Fibroblast of skin of right quadriceps (primary cell): Measurements from ENCODE around the gene CDC42.

ENCODE experiments used
- DNase-seq: peaks from one replicate; pipeline ENCODE4 v3.0.0-alpha.2; 2013

Gene CDC42

DNA sequence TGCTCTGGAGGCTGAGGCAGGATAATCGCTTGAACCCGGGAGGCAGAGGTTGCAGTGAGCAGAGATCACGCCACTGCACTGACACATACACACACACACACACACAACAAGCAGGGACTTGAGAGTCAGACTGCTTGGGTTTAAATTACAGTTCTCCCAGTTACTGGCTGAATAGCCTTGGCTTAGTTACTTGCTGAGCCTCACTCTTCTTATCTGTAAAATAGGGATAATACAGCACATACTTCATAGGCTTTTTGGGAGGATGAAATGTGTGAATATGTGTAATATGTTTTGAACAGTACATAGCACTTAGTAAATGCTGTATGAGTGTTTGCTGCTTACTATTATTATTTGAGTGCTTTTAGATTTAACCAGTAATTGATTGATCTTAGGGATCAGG is 23.8 kb downstream of the CDC42 start:
- DNase-seq: no peak

DNA sequence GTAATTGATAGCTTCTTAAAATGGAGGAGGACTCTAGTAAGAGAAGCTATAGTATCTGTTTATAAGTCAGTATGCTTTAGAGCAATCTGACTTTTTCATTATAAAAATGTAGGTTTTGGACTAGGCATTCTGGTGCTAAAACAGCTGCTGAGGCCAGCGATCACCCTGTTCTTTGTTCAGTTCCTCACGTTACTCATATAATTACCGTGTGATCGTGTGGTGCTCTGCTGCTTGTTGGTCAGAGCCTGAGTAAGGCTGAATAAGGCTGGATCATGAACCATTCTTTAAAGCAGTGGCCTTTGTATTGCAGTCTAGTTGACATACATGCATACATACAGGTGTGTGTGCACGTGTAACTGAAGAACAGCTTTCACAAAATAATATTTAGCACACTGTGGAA is 25.2 kb downstream of the CDC42 start:
- DNase-seq: no peak

DNA sequence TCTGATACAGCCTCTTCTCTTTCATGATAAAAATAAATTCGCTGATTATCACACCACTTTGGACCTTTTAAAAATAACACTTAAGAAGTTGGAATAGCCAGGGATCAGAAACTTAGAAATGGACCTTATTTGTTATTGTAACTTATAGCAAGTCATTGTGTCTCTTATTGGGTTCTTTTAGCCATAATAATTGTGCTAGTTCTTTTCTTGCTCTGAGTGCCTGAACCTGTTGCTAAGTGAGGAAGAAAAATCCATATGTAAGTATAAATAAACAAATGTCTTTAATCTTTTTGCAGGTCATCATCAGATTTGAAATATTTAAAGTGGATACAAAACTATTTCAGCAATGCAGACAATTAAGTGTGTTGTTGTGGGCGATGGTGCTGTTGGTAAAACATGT is 25.6 kb downstream of the CDC42 start:
- no peak for DNase-seq

DNA sequence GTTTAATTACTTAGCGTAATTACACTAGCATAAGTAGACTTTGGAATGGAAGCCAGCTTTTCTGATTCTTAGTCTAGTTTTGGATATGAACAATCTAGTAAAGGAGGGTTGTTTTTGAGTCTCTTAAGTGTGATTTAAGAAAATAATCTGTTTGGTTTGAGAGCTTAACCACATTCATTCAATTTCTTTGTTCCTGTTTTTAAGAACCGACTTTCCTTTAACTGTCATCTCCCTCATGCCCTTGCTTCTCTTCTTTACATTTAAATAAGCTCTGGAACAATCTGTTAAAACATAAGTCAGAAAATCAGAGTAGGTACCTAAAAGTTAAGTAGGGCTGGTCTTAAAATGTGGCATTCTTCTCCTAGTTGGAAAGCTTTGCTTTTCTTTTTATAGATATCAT is 27.7 kb downstream of the CDC42 start:
- no peak for DNase-seq

DNA sequence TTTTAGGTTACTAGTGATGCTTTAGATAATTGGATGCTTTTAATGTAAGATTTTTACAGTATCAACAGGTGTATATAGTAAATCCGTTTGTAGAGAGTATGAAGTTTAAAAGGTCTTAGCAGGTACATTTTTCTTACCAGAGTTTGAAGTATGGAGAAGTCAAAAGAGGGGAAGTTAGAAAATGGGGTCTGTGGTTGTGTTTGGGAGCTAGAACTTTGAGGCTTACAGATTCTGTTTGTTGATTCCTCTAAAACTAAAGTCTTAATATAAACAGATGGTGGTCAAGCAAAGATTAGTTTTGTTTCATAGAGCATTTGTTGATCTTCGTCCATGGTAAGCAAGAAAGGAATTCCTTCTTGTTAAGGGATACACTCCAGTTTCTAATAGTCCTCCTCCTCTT is 35.8 kb downstream of the CDC42 start:
- DNase-seq: no peak

DNA sequence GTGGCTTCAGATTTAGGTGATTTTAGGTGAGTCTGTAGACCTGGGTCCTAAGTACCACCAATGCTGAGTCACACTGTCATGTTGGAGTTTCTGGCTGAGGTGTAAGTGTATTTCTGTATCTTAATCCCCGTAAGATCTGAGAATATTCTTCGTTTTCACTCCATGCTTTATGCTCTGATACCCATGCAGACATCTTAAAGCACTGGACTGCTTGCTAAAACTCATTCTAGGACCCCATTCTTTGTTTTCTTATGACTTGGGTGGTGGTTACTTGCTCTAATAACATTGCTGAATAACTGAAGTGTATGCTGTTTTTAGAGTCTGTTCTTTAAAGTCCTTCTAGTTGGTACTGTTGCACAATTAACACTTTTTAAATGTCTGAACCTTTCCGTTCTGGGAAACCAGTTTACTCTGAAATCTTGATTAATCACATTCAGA is 36.6 kb downstream of the CDC42 start:
- no peak for DNase-seq

DNA sequence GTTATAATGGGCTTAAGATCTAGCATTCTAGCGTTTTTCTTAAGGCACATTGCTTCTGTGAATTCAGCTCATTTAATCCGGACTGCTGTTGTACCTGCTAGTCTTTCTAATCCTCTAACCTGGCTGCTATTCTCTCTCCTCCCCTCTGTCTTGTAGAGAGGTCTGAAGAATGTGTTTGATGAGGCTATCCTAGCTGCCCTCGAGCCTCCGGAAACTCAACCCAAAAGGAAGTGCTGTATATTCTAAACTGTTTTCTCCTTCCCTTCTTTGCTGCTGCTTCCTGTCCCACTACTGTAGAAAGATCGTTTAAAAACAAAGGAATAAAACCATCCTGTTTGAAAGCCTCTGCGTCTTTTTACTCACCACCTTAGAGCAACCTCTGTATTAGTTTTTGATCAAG is 37.3 kb downstream of the CDC42 start:
- no peak for DNase-seq

DNA sequence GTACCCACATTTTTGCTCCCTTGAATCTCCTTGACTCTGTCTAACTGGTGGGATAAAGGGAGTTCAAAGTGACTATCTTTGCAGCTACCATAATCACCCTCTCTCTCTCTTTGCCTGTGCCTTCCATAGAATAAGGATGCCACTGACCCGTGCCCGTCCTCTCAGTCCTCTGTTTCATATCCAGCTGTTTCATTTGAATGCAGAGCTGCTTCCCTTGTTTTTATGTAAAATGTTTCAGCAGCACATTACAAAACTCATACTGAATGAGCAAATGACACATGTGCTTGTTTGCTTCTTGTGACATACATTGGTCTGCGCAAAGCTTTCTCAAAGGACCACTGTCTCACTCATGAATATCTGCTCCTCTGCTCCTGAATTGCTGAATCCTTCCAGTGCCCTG is 38.4 kb downstream of the CDC42 start:
- DNase-seq: no peak

DNA sequence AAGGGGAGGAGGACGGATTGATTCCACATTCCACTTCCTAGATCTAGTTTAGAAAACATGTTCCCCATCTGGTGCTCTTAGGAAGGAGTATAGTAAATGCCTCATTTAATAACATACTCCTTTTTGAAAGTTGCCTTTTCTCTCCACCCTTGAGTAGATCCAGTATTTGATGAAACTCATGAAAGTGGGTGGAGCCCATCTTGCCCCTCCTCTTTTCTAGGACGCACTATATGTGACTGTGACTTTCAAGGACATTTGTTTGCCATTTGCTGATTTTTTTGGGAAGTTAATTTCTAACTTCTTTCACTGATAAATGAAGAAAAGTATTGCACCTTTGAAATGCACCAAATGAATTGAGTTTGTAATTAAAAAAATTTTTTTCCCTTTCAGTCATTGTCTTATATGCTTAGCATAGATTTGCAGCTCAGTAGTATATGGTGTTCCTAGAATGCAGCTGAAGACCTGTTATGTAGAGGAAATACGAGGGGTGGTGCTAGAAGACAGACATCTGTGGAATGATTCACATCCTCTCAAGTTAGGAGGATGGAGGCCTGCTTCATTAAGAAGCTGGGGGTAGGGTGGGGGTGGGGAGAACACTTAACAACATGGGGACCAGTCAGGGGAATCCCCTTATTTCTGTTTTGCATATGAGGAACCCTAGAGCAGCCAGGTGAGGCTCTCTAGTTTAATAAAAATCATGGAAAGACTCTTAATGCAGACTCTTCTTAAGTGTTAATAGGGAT is 39.7 kb downstream of the CDC42 start:
- DNase-seq: peak; percentile 69

DNA sequence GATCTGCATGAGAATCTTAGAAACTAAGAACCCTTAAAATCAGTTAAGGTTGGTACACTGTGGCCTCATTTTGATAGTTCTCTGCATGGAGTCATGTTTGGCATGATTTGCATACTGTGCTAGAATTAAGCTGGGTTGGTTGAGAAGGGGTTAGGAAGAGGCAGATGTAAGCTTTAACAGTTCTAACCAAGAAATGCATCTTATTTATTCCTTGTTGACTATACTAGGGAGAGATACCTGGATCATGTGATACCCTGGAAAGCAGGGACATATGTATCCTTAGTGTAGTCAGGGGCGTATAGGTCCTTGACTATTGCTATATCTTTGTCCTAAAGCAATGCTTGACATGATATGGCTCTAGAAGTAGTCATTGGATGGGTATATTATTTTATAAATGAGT is 41.0 kb downstream of the CDC42 start:
- DNase-seq: no peak

DNA sequence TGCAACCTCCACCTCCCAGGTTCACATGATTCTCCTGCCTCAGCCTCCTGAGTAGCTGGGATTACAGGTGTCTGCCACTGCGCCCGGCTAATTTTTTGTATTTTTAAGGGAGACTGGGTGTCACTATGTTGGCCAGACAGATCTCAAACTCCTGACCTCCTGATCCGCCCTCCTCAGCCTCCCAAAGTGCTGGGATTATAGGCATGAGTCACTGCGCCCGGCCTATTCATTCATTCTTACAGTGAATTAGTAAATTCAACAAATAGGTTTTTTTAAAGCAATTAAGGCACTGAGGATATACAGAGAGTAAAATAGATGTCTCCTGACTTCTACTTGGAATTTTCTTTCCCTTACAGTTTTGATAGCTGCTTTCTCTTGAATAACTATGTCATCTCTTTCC is 43.5 kb downstream of the CDC42 start:
- DNase-seq: no peak

DNA sequence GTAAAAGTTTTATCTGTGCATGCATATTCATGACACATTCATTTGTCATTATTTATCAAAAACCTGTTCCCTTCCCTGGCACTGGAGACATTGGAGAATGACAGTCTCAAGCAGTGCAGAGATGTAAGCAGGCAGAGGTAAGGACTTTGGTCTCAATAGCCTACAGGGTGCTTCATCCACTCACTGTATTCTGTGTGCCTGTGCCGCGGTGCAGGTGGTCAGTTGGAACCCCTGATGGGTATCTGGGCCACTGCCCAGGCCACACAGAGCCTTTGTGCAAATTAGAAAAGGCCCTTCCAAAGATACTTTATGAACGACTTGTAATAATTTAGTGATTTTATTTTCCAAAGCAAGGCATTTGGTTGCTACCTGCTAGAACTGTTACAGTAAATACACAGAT is 44.0 kb downstream of the CDC42 start:
- DNase-seq: no peak

DNA sequence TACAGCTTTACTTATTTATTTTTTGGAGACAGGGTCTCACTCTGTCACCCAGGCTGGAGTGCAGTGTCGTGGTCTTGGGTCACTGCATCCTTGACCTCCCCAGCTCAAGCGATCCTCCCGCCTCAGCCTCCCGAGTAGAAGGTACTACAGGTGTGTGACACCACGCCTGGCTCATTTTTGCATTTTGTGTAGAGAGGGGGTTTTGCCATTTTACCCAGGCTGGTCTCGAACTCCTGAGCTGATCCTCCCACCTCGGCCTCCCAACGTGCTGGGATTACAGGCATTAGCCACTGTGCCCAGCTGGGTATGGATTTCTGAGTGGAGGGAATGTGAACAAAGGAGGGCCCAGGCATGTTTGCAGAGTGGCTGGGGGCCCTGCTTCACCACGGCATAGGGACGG is 46.2 kb downstream of the CDC42 start:
- no peak for DNase-seq

DNA sequence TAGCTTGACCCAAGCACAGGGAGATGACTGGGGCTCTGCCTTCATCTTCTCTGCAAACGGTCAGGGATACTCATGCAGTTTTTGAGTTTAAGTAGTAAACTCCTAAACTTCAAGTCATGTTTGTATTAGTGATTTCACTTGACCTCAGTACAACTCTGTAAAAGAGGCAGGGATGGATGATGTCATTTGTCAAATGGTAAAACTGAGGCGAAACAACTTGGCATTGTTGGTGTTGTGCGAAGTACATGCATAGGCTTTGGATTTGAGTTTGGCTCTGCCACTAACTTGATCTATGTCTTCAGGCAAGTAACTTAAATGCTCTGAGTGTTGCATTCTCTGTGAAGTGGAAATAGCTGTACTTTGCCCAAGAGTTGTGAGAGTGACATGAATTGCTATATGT is 47.7 kb downstream of the CDC42 start:
- no peak for DNase-seq

DNA sequence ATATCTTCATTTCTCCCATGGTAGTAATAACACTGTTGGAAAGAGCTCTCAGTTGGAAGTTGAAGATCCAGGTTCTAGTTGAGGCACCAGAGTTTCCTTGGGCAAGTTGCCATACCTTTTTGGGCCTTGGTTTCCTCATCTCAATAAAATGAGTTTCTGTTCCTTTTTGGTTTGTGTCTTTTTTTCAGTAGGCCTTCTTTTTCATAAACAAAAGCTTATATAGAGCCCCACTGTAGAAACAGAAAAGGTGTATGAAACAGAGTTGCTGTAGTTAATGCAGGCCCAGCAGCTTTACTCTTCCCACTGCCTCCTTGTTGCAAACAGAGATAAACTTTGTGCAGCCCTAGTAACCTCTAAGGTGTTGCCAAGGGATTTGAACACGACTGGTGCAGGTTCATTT is 48.7 kb downstream of the CDC42 start:
- DNase-seq: no peak

DNA sequence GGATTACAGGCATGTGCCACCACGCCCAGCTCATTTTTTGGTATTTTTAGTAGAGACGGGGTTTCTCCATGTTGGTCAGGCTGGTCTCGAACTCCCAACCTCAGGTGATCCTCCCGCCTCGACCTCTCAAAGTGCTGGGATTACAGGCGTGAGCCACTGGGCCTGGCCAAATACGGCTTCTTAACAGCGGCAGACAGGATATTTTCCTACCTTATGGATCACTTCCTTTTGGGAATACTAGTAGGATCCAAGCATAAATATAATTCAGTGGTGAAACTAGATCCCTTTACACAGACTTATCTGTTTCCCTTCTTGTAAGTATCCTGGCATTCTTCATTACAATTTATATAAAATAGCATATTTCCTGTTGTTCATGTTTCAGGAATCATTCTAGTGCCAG is 49.5 kb downstream of the CDC42 start:
- no peak for DNase-seq

DNA sequence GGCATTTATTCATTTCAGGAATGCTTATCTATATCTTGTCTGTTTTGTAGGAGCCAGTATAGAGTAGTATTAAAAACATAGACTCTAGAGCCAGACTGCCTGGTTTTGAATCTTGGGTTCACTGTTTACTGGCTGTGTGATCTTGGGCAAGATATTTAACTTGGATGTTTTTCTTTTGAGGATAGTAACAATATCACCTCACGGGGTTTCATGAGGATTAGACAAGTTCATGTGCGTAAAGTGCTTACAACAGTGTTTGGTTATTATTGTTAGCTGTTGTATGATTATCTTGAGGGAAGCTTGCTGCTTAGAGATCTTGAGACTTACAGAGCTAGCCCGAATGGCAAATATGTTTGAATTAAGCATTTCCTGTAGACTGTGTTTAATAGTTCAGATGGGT is 50.2 kb downstream of the CDC42 start:
- DNase-seq: no peak

DNA sequence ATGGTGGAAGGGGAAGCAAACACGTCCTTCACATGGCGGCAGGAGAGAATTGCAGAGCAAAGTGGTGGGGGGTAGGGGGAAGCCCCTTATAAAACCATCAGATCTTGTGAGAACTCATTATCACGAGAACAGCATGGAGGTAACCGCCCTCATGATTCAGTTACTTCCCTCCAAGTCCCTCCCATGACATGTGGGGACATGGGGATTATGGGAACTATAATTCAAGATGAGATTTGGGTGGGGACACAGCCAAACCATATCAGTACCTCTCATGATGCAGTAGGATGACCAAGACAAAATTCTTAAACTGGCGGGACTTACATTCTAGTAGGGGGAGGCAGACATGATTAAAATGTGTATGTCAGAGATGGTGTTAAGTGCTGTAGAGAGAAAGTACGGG is 51.6 kb downstream of the CDC42 start:
- no peak for DNase-seq

DNA sequence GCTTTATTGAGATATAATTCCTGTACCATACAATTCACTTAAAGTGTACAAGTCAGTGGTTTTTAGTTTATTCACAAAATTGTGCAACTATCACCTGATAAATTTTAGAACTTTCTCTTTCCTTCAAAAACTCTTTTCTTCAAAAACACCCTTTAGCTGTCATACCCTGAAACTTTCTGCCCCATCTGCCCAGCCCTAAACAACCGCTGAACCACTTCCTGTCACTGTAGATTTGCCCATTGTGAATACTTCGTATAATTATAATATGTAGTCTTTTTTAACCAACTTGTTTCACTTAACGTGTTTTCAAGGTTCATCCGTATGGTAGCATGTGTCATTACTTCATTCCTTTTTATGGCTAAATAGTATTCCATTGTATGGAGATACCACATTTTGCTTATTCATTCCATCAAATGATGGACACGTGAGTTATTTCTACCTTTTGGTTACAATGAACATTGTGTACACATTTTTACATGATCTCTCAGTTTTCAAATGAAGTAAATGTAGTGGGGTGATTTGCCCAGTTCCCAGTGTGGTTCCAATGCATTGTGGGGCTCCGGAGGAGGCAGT is 52.4 kb downstream of the CDC42 start:
- DNase-seq: no peak

DNA sequence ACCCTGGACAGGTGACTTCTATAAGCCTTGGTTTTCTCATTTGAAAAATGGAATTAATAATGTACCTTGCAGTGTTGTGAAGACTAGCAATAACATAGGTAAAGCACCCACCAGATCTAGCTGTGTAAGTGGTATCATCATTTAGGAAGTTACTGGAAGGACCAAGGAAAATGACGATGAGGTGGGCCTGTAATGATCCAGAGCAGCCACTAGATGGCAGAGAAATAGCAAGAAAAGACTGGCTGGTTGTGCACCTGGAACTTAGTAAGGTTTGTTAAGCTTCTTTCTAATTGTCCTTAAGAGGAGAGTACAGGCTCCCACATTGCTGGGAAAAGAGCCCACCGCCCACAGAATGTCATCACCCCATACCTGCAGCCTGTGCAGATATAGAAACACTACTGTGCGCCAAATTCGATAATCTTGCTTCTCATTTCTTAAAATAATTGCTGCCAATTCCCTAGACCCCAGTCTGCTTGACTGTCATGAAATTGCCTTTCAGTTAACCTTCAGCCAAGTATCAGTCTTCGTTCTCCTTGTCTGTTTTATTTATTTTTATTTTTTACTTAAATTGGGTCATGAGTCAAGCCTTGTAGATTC is 53.2 kb downstream of the CDC42 start:
- DNase-seq: peak; percentile 57

DNA sequence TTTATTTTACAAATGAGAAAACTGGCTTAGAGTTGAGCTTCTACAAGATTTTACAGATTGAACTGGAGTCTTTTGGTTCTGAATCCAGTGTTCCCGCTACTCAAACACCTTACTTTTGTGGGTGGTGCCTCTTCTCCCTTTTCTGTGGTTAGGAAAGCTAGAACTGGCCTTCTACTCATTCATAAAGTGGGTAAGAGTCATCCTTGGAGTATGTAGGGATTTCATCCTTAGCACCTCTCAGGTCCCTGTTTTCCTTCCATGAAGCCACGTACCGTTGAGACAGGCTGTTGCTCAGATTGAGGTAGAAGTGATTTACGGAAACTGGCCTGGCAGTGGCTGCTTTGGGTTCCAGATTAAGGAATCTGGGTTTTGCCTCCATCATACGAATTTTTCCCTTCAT is 54.6 kb downstream of the CDC42 start:
- DNase-seq: peak; percentile 25

DNA sequence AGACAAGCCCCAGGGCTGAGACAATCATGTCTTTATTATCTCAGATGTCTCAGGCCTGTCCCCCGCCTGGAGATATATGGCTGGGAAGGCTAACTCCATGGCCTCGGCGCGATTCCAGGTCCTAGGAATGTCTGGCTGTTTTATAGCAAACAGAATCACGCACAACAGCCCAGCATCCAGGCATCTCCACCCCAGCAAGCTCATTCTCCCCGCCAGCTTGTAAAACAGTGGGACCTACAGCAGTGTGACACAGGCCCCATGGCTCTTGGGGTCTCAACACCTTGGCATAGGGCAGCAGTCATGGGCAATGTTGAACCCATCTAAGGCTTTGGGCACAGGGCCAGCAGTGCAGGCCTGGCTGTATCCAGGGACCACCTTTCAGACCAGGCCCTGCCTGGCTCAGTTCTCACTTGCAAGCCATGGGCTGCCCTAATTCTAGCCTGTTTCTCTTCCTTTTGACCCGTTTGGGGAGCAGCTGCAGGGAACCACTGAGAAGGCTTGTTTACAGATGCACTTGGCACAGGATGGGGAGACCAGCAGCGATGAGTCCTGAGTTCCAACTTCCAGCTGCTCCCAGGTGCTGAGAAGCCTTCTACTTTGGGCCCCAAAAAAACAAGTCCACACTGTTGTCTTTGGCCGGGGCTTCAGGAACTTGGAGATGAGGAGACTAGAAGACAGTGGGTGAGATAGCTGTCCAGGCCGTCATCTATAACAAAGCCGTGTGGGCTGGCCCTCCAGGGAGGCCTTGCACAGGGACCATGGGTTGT is 56.0 kb downstream of the CDC42 start:
- peak; percentile 45 for DNase-seq

DNA sequence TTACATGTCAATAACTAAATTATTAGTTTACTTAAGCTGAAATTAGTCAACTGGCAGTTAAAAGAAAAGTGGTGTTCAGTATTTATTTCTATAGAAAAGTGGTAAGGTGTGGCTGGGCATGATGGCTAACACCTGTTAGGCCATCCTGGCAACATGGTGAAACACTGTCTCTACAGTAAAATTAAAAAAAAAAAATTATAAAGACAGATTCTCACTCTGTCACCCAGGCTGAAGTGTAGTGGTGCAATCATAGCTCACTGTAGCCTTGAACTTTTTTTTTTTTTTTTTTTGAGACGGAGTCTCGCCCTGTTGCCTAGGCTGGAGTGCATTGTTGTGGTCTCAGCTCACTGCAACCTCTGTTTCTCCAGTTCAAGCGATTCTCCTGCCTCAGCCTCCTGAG is 57.5 kb downstream of the CDC42 start:
- DNase-seq: no peak

DNA sequence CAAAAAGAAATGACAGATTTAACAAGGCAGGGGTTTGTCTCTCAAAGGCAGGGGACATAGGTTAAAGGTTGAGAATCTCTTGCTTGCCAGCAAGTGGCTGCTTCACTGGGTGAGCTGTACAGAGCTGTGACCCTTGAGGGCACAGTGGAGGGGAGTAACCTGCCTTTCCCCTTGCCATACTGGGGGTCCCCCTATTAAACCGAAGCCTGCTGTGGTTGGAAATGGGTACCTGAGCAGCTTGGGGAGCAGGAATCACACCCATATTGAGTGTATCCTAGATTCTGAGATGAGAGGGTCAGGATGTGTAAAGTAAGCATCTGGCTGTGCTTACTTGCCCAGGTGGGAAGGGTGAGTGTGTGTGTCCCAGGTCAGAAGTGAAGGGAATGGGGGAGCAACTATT is 58.6 kb downstream of the CDC42 start:
- DNase-seq: no peak
